ENCODE results near the gene MTX2. TPM values are rescaled to one million over a fixed set of nuclear protein-coding genes. Genes with fewer than 3 reads are reported as not detected.

The MTX2 gene
- total and polyA plus RNA-seq, 9 of the 15 experiments (the other 6 are each of a cell fraction or from before 2014, with no cell fraction given) = 38.1 to 170 (median 88.0) TPM

- TF ChIP-seq ZNF511 (CRISPR knock-in tag; IDR thresholded peaks at IDR 0.05) (peak; percentile 58; the same call in 1 of the 2 replicates), BRCA1 (IDR thresholded peaks at IDR 0.05) (no peak), BRCA1 (CRISPR knock-in tag; IDR thresholded peaks at IDR 0.05) (no peak), ZNF77 (CRISPR knock-in tag; IDR thresholded peaks at IDR 0.05) (no peak), CTBP1 (IDR thresholded peaks at IDR 0.05; ENCODE audit: borderline replicate concordance) (peak; percentile 90; the same call in 1 of the 2 replicates), KLF10 (CRISPR knock-in tag; IDR thresholded peaks at IDR 0.05) (peak; percentile 79; the same call in 1 of the 2 replicates), ZNF23 (CRISPR knock-in tag; IDR thresholded peaks at IDR 0.05) (no peak), ZNF347 (CRISPR knock-in tag; IDR thresholded peaks at IDR 0.05; ENCODE audit: low read depth) (no peak), ZNF717 (CRISPR knock-in tag; IDR thresholded peaks at IDR 0.05) (no peak), ZNF239 (CRISPR knock-in tag; IDR thresholded peaks at IDR 0.05) (no peak), RFX7 (CRISPR knock-in tag; IDR thresholded peaks at IDR 0.05) (0 out of 2 replicates have a peak, but pooled peaks have one; percentile 14), ZEB2 (IDR thresholded peaks at IDR 0.05) (0 out of 2 replicates have a peak, but pooled peaks have one; percentile 49), HMG20A (CRISPR knock-in tag; conservative IDR thresholded peaks at IDR 0.05) (no peak), MEIS2 (IDR thresholded peaks at IDR 0.05; ENCODE audit: partially characterized antibody) (no peak), PHF8 (IDR thresholded peaks at IDR 0.05; ENCODE audit: borderline replicate concordance, low read length) (peak; percentile 99), EHMT2 (IDR thresholded peaks at IDR 0.05) (peak; percentile 71; the same call in 1 of the 2 replicates), NUFIP1 (IDR thresholded peaks at IDR 0.05; ENCODE audit: partially characterized antibody) (no peak), ETS1 (conservative IDR thresholded peaks at IDR 0.05; ENCODE audit: control insufficient read depth, low read depth, low read length) (peak; percentile 60; the same call in 1 of the 2 replicates), RBM34 (IDR thresholded peaks at IDR 0.05; ENCODE audit: borderline replicate concordance, insufficient read depth, low read length) (no peak; the same call in 1 of the 2 replicates), TARDBP (IDR thresholded peaks at IDR 0.05) (no peak), ETS2 (tag; IDR thresholded peaks at IDR 0.05; ENCODE audit: borderline replicate concordance, poor library complexity, severe bottlenecking) (no peak), TAF9B (IDR thresholded peaks at IDR 0.05; ENCODE audit: partially characterized antibody) (peak; percentile 85), PURB (CRISPR knock-in tag; IDR thresholded peaks at IDR 0.05; ENCODE audit: low read depth) (no peak), PTRF (tag; IDR thresholded peaks at IDR 0.05) (no peak), ZMIZ1 (IDR thresholded peaks at IDR 0.05; ENCODE audit: low read depth in 2 of 2, low read length in 2 of 2) (no peak; a peak in 1 of 4 replicates), MAFF (IDR thresholded peaks at IDR 0.05; ENCODE audit: low read length) (no peak)
These were observed at the start of gene MTX2 (continued) for GRCh38 chr2:176269319-176270099.

Measured in K562 (cell line).